HL-60 (cell line): Measurements from ENCODE around the gene DAPK1.

Experiments used
- GABPA ChIP-seq: IDR thresholded peaks from 2 replicates; pipeline ENCODE4 v1.6.1; 2012; ENCODE audit warnings: low read depth
- POLR2AphosphoS5 ChIP-seq: IDR thresholded peaks from 2 replicates; pipeline ENCODE4 v1.6.1; 2012; ENCODE audit warnings: low read depth
- SPI1 ChIP-seq: IDR thresholded peaks from 2 replicates; pipeline ENCODE4 v1.6.1; 2012; ENCODE audit warnings: low read depth, mild to moderate bottlenecking, borderline replicate concordance
- TF ChIP-seq, protein P1 (sequence below): IDR thresholded peaks from one replicate; pipeline ENCODE4 v1.5.1; 2011; ENCODE audit warnings: low read length, control low read depth, inconsistent platforms; ENCODE audit not compliant: insufficient read depth
- TF ChIP-seq, protein P2 (sequence below): IDR thresholded peaks from 2 replicates; pipeline ENCODE4 v1.6.1; 2012; ENCODE audit warnings: low read depth; ENCODE audit not compliant: insufficient replicate concordance

DNA sequence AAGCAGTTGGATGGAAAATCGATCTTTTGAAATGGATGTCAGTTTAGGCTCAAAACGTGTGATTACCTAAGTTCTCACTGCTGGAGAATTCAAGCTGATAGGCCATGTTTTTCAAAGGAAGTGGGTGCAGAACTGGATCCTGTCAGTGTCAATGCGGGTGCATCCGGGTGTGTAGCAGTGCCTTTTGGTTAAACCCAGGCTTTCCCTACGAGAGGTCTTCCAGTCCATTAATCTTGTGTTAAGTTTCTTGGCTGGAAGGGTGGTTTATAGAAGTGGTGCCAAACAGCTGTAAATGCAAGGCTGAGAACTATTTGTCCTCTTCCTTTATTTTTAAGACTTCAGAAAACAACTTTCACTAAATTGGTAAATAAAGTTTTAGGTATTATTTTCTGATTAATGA lies 71.9 kb downstream of the DAPK1 start:
- TF ChIP-seq POLR2AphosphoS5 (no peak), GABPA (no peak), SPI1 (no peak)
- TF ChIP-seq, protein P1, sequence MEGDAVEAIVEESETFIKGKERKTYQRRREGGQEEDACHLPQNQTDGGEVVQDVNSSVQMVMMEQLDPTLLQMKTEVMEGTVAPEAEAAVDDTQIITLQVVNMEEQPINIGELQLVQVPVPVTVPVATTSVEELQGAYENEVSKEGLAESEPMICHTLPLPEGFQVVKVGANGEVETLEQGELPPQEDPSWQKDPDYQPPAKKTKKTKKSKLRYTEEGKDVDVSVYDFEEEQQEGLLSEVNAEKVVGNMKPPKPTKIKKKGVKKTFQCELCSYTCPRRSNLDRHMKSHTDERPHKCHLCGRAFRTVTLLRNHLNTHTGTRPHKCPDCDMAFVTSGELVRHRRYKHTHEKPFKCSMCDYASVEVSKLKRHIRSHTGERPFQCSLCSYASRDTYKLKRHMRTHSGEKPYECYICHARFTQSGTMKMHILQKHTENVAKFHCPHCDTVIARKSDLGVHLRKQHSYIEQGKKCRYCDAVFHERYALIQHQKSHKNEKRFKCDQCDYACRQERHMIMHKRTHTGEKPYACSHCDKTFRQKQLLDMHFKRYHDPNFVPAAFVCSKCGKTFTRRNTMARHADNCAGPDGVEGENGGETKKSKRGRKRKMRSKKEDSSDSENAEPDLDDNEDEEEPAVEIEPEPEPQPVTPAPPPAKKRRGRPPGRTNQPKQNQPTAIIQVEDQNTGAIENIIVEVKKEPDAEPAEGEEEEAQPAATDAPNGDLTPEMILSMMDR, result no peak
- TF ChIP-seq, protein P2, sequence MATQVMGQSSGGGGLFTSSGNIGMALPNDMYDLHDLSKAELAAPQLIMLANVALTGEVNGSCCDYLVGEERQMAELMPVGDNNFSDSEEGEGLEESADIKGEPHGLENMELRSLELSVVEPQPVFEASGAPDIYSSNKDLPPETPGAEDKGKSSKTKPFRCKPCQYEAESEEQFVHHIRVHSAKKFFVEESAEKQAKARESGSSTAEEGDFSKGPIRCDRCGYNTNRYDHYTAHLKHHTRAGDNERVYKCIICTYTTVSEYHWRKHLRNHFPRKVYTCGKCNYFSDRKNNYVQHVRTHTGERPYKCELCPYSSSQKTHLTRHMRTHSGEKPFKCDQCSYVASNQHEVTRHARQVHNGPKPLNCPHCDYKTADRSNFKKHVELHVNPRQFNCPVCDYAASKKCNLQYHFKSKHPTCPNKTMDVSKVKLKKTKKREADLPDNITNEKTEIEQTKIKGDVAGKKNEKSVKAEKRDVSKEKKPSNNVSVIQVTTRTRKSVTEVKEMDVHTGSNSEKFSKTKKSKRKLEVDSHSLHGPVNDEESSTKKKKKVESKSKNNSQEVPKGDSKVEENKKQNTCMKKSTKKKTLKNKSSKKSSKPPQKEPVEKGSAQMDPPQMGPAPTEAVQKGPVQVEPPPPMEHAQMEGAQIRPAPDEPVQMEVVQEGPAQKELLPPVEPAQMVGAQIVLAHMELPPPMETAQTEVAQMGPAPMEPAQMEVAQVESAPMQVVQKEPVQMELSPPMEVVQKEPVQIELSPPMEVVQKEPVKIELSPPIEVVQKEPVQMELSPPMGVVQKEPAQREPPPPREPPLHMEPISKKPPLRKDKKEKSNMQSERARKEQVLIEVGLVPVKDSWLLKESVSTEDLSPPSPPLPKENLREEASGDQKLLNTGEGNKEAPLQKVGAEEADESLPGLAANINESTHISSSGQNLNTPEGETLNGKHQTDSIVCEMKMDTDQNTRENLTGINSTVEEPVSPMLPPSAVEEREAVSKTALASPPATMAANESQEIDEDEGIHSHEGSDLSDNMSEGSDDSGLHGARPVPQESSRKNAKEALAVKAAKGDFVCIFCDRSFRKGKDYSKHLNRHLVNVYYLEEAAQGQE, result no peak
